ENCODE data around the gene ACTG1. TPM values are rescaled to one million over a fixed set of nuclear protein-coding genes. Genes with fewer than 3 reads are reported as not detected.
A peak's percentile ranks its signal among the peaks of the same experiment; 100 is the strongest.

The ACTG1 gene
- total and polyA plus RNA-seq, 2 of the 13 experiments (the other 11 are each of a cell fraction or from before 2014, with no cell fraction given) = 973 to 1,138 TPM

GRCh38 chr17:81509207-81509971 lies 3.2 kb downstream of the ACTG1 start (continued):
- TF ChIP-seq TRAFD1 (CRISPR knock-in tag; IDR thresholded peaks at IDR 0.05; ENCODE audit: borderline replicate concordance) (no peak), ZBTB2 (CRISPR knock-in tag; IDR thresholded peaks at IDR 0.05; ENCODE audit: low read depth) (0 out of 2 replicates have a peak, but pooled peaks have one; percentile 25), ZNF746 (CRISPR knock-in tag; IDR thresholded peaks at IDR 0.05) (no peak), ZBTB34 (CRISPR knock-in tag; IDR thresholded peaks at IDR 0.05) (peak; percentile 19; the same call in 1 of the 2 replicates), MYPOP (CRISPR knock-in tag; IDR thresholded peaks at IDR 0.05) (0 out of 2 replicates have a peak, but pooled peaks have one; percentile 34), EHMT2 (IDR thresholded peaks at IDR 0.05; ENCODE audit: borderline replicate concordance, low read depth, low read length) (no peak), ZNF18 (CRISPR knock-in tag; IDR thresholded peaks at IDR 0.05; ENCODE audit: insufficient replicate concordance) (no peak)
